Measurements from ENCODE around the gene ZNF10.

ZNF10 gene

DNA sequence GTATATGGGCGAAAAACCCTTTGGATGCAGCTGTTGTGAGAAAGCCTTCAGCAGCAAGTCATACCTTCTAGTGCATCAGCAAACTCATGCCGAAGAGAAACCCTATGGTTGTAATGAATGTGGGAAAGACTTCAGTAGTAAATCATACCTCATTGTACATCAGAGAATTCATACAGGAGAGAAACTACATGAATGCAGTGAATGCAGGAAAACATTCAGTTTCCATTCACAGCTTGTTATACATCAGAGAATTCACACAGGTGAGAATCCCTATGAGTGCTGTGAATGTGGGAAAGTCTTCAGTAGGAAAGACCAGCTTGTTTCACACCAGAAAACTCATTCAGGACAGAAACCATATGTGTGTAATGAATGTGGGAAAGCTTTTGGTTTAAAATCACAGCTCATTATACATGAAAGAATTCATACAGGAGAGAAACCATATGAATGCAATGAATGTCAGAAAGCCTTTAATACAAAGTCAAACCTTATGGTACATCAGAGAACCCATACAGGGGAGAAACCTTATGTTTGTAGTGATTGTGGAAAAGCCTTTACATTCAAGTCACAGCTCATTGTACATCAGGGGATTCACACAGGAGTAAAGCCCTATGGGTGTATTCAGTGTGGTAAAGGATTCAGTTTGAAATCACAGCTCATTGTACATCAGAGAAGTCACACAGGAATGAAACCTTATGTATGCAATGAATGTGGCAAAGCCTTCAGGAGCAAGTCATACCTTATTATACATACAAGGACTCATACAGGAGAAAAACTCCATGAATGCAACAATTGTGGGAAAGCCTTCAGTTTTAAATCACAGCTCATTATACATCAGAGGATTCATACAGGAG lies 72.3 kb downstream of the ZNF10 start:
- DNase-seq = no peak

DNA sequence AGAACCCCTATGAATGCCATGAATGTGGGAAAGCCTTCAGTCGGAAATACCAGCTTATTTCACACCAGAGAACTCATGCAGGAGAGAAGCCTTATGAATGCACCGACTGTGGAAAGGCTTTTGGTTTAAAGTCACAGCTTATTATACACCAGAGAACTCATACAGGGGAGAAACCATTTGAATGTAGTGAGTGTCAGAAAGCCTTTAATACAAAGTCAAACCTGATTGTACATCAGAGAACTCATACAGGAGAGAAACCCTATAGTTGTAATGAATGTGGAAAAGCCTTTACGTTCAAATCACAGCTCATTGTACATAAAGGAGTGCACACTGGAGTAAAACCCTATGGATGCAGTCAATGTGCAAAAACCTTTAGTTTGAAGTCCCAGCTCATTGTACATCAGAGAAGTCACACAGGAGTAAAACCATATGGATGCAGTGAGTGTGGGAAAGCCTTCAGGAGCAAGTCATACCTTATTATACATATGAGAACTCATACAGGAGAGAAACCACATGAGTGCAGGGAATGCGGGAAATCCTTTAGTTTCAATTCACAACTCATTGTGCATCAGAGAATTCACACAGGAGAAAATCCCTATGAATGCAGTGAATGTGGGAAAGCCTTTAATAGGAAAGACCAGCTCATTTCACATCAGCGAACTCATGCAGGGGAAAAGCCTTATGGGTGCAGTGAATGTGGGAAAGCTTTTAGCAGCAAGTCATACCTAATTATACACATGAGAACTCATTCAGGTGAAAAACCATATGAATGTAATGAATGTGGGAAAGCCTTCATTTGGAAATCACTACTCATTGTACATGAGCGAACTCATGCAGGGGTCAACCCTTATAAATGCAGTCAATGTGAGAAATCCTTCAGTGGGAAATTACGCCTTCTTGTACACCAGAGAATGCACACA lies 73.2 kb downstream of the ZNF10 start:
- no peak for DNase-seq

GRCh38 chr12:133204264-133204603 lies 73.8 kb downstream of the ZNF10 start:
- DNase-seq = no peak

- no peak for DNase-seq
These were observed 76.0 kb downstream of the ZNF10 start for GRCh38 chr12:133206390-133206789.

Measured in activated effector memory CD4-positive, alpha-beta T cell treated with anti-CD3 and anti-CD28 coated beads, Interleukin-2, amount 50 U/mL, for 16 hours (primary cell).